ENCODE results near the gene LENG8. TPM values are rescaled to one million over a fixed set of nuclear protein-coding genes. Genes with fewer than 3 reads are reported as not detected.

LENG8 gene
- total and polyA plus RNA-seq, 8 donors: 121 to 213 (median 153) TPM

DNA sequence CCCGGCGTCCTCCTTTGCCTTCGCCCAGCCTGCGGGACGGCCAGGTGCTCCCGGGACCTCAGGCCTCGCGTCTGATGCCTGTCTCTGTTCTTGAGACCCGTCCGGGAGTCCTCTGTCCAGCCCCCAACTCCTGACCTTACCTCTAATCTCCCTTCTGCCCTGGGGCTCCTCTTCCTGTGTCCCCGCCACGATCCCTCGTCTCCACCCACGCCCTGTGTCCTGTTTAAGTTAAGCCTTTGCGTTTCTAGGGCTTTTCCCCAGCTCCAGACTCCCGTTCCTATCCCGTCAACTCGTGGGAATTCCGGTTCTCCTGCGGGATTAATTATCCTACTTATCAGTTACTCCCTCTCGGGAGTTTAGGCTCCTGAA lies 686 bp downstream of the LENG8 start:
- Histone ChIP-seq H3K4me1 (peaks cover 30 to 48% of the 10 kb centered on the region in 2 donors), H3K27ac (peak overlapping the region; percentile 96 to 99), H3K4me3 (peak overlapping the region; percentile 94 to 97), H3K9me3 (no peaks in the 10 kb centered on the region), H3K27me3 (no peaks in the 10 kb centered on the region), H3K36me3 (peaks cover 0 to 53% of the 10 kb centered on the region in 2 donors)
- TF ChIP-seq CTCF (IDR thresholded peaks at IDR 0.05): no peak
- ATAC-seq (no peak), DNase-seq (no peak)
- intact Hi-C loops (cut with DNase I): no loop called here

DNA sequence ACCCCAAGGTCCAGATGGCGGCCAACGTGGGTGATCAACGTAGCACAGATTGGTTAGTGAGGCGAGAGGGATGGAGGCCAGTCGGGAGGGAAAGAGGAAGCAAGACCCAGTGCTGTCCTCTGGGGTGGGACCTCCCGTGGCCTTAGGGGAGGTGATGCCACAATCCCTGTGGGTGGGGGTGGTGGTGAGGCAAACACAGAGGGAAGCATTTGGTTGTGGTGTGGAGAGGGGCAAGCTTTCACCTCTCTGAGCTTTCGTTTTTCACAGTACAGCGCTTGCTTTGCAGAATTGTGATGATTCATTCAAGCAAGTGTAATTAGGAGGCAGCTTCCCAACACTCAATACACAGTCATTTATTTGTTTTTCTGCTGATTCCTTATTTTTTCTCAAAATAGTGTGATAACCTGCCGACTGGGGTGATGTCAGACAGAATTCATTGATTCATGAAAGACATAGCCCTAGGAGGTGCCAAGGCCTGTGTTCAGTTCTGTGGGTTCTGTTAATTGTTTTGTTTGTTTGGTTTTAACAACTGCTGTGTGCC lies 2.4 kb downstream of the LENG8 start:
- no peaks in the 10 kb centered on the region for H3K27me3 ChIP-seq
- no peak for TF ChIP-seq CTCF (IDR thresholded peaks at IDR 0.05)
- DNase-seq: peak in 1 of 4 donors; percentile 35
- peaks cover 0 to 58% of the 10 kb centered on the region in 2 donors for H3K36me3 ChIP-seq
- ATAC-seq: no peak
- H3K4me3 ChIP-seq: peak overlapping the region in 1 of 2 donors; percentile 97
- H3K9me3 ChIP-seq: no peaks in the 10 kb centered on the region
- H3K27ac ChIP-seq: peak overlapping the region in 1 of 2 donors; percentile 45
- intact Hi-C loops (cut with DNase I): no loop called here
- peaks cover 30 to 48% of the 10 kb centered on the region in 2 donors for H3K4me1 ChIP-seq

- Histone ChIP-seq H3K36me3 (peaks cover 0 to 64% of the 10 kb centered on the region in 2 donors), H3K4me1 (peaks cover 29 to 43% of the 10 kb centered on the region in 2 donors), H3K27ac (peak overlapping the region in 1 of 2 donors; percentile 45), H3K4me3 (no peak overlapping the region), H3K27me3 (no peaks in the 10 kb centered on the region), H3K9me3 (no peaks in the 10 kb centered on the region)
- intact Hi-C loops (cut with DNase I): no loop called here
- DNase-seq (peak in 2 of 4 donors; percentile 29 to 77), ATAC-seq (no peak)
- no peak for TF ChIP-seq CTCF (IDR thresholded peaks at IDR 0.05)
These were observed 3.0 kb downstream of the LENG8 start for GRCh38 chr19:54451997-54452396.

DNA sequence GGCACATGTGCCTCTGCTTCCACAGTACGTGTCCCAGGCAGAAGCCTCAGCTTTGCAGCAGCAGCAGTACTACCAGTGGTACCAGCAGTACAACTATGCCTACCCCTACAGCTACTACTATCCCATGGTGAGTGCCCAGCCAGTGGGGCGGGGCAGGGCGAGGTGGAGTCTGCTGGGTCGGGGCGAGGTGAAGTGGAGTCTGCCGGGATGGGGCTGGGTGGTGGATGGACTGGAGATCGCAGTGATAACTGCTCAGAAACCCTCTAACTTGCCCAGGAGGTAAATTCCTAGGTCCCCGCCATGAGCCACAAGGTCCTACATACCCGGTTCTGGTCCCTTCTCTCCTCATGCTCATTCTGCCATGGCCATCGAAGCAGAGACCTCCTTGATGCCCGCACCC lies 3.6 kb downstream of the LENG8 start:
- intact Hi-C loops (cut with DNase I): no loop called here
- Histone ChIP-seq H3K36me3 (peaks cover 0 to 71% of the 10 kb centered on the region in 2 donors), H3K4me3 (no peak overlapping the region), H3K9me3 (no peaks in the 10 kb centered on the region), H3K4me1 (peaks cover 23 to 37% of the 10 kb centered on the region in 2 donors), H3K27ac (no peak overlapping the region), H3K27me3 (no peaks in the 10 kb centered on the region)
- ATAC-seq: no peak
- no peak for TF ChIP-seq CTCF (IDR thresholded peaks at IDR 0.05)
- DNase-seq: peak in 1 of 4 donors; percentile 69

GRCh38 chr19:54453921-54454780 lies 5.2 kb downstream of the LENG8 start:
- DNase-seq (peak in 1 of 4 donors; percentile 69), ATAC-seq (no peak)
- H3K4me3 ChIP-seq: no peak overlapping the region
- no peak overlapping the region for H3K27ac ChIP-seq
- H3K36me3 ChIP-seq: peaks cover 0 to 86% of the 10 kb centered on the region in 2 donors
- TF ChIP-seq CTCF (IDR thresholded peaks at IDR 0.05): no peak
- H3K9me3 ChIP-seq: no peaks in the 10 kb centered on the region
- intact Hi-C loops (cut with DNase I): no loop called here
- H3K27me3 ChIP-seq: no peaks in the 10 kb centered on the region
- H3K4me1 ChIP-seq: peaks cover 21 to 33% of the 10 kb centered on the region in 2 donors
